ENCODE results near the gene BANK1.

The BANK1 gene

DNA sequence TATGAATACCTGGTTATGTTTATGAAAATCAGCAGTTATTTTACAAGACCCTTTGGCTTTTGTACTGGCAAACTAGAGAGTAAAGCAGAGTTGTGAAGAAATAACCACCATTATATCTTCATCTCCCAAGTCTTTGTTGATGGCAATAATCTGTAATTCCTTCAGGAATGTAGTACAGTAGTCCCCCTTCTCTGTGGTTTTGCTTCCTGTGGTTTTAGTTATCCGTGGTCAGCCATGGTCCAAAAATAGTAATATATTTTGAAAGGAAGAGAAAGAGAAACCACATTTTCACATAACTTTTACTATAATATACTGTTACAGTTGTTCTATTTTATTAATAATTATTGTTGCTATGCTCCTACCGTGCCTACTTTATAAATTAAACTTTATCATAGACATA, 27.8 kb downstream of the BANK1 start:
- DNase-seq: peak; percentile 6

DNA sequence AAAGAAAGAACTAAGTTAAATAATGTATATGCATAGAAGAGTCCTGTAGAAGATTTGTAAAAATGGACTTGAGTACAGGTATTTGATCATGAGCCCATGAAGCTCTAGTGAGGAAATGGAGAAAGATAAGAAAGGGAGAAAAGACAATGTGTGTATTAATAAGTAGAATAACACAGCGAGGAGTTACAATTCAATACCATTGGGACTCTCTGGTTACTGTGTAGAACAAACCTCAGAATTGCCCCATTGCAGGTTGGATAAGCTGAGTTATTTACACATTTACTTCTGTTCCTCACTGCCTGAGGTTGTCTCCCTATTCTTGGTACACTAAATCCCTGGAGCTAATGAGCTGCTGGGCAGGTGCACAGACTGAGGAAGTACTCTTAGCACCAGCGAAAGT, 33.3 kb downstream of the BANK1 start:
- DNase-seq: no peak

DNA sequence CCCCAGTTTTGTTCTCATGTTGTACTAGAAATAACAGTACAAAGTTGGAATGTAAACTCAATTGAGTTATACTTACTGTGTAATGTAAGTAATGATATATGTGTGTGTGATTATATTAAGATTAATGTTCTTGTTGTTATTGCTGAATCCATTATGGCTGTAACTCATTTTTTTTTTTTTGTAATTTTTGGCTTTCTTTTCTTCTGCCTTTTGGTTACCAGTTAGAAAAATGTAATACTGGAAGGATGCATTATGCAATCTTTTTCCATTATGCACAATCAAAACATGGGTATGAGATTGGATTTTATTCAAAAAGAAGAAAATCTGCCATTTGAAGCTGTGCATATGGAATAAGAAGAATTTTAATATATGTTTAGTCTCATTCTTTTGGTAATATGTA, 34.0 kb downstream of the BANK1 start:
- DNase-seq: no peak

DNA sequence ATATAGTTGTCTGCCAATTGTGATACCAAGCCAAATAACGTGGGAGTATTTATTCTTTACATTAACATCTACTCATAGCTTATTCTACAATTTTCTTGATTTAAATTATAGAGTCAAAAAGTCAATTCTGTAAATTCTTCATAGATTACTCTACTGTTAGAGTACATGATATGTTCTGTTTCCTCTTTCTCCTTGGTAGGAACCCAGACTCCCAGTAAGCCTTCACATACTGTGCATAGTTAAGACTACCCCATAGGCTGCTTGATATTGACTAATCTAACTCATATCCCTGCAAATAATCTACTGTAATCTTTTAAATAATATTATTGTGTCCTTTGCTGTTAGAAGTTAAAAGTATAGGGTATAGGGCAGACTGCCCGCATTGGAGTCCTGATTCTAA, 35.4 kb downstream of the BANK1 start:
- DNase-seq: no peak

DNA sequence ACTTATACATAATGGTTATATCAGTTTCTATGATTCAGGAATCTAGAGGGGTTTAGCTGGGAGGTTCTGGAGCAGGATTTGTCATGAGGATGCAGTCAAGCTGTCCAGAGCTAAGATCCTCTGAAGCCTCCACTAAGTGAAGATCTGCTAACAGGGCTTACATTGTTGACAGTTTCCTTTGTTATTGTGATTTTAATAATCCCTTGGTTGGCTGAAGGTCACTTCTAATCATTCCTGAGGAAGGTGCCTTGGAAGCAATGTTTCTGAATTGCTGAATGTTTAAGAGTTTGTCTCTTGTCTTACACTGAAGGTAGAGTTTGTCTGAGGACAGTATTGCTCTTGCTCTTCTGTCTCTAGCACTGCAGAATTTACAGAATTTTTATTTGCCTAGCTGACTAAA, 41.3 kb downstream of the BANK1 start:
- DNase-seq: no peak

DNA sequence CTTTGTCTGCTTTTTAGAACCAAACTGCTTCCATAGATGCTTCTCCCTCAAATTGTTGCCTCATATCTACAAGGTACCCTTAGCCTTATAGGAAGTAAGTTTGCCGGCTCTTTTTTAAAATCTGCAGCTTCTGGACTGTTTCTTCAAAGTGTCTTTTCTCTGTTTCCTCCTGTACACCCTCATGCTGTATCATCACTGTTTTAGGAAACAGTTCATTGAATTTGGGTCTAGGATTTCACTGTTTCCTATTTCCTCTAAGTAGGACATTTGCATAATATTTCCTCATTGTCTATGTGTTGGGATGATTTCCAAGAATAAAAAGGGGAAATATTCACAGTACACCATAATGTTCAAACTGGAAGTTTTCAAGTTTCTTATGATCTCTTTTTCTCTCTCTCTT, 43.0 kb downstream of the BANK1 start:
- DNase-seq: no peak

DNA sequence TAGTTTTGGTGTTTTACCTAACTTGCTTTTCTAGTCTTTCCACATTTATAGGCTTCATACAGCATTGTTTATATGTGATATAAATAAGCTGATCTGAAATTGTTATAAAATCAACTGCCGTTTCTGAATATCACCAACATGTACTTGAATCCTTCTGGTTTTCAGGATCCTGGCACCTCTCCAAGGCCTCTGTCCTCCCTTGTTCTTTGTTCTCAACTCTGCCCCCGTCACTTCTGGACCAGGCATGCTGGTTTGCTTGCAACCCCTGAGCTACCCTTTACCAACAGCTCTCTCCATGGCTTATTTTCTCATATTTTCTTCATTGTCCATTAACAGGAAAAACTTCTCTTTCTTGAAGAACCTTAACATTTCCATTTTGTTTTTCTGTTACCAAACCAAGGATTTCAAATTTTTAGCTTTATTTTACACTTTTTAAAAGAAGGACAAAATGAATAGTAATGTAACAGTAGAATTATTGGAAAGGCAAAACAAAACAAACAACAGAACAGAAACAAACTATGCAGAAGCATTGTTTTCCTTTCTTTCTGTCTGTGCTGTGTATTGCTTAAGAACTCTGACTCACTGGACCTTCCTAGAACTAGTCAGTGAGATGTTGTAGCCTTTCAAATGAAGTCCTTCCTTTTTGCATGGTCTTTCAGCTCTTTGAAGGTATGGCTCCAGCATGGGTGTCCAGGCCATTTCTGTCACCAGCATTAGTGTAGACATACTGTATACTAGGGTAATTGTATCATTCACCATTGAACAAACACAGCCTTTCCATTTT, 44.8 kb downstream of the BANK1 start:
- no peak for DNase-seq

DNA sequence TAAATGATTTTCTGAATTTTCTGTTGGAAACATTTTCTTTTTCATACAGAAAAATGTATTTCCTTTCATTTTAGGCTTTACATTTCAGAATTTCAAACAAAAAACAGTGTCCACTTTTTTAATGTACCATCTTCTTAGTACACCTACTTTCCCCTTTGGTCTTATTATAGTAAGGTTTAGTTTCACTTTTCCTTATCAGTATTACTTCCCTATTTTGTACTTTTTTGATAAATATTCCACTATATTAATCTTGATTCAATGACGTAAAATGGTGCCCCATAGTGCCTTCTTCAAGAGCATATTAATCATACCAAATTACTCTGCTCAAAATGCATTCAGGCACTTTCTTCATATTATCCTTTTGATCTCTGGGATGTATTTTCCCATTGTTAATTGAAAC, 52.5 kb downstream of the BANK1 start:
- peak; percentile 2 for DNase-seq

DNA sequence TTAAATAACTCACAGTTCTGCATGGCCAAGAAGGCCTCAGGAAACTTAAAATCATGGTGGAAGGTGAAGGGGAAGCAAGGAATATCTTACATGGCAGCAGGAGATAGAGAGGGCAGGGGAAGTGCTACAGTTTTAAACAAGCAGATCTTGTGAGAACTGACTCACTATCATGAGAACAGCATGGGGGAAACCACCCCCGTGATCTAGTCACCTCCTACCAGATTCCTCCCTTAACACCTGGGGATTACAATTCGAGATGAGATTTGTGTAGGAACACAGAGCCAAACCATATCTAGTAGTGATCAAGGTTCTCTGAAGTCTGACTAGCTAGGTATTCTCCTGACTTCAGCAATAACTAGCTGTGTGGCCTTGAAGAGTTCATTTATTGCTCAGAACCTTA, 56.0 kb downstream of the BANK1 start:
- DNase-seq: no peak

DNA sequence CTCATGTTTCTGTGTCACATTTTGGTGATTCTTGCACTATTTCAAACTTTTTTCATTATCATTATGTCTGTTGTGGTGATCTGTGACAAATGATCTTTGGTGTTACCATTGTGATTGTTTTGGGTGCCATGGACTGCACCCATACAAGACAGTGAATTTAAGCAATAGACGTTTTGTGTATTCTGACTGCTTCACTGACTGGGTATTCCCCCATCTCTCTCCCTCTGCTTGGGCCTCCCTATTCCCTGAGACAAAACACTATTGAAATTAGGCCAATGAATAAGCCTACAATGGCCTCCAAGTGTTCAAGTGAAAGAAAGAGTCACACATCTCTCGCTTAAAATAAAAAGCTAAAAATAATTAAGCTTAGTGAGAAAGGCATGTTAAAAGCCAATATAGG, 60.2 kb downstream of the BANK1 start:
- no peak for DNase-seq

DNA sequence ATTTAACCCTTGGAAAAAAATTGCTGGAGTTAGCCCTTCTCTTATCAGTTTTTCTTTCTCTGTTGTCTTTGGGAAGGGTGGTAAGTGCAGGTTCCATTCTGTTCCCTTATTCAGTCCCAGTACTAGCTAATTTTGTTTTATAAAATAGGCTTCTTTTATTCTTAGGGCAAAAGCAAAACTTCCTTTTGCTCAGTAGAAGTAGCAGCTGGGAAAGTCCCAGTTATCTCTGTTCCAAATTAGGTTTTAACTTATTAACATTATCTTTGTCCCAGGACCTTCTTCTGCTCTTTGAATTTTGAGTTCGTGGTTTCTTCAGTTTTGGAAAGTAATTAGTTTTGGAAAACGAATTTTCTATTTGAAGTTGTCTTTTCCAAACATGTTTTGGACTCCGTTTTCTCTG, 61.1 kb downstream of the BANK1 start:
- DNase-seq: no peak

DNA sequence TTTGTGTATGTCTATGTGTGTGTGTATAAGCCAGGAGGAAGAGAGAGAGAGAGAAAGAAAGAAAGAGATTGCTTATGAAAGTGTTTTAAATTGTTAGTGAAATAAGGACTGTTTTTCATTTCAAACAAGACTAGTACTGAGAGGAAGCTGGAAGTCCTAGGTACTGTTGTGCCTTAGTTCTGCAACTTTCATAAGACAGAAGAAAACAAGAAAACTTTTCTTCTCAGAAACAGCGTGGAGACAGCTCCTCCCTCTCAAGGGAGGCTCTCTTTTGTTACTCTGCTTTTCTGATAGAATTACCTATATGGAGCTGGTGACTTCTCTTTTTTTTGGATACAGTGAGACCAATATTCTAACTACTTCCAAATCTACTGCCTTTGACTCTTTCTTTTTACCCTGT, 62.5 kb downstream of the BANK1 start:
- DNase-seq: no peak

DNA sequence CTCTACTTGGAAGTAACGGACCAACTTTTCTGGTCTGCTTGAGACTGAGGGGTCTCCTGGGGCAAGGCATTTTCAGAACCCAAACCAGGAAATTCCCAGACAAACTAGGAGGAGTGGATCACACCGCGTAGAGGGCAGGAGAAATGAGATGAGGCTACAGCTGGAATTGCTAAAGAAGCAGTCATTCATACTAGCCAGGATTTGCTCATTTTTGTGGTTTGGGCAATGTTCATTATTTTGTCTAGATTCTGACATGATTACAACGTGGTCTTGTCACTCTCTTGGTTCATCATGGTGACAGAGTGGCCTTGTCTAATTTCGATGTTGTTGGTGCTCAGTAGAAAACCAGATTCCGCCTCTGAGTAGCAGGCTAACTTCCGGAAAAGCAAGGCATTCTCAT, 63.2 kb downstream of the BANK1 start:
- no peak for DNase-seq

DNA sequence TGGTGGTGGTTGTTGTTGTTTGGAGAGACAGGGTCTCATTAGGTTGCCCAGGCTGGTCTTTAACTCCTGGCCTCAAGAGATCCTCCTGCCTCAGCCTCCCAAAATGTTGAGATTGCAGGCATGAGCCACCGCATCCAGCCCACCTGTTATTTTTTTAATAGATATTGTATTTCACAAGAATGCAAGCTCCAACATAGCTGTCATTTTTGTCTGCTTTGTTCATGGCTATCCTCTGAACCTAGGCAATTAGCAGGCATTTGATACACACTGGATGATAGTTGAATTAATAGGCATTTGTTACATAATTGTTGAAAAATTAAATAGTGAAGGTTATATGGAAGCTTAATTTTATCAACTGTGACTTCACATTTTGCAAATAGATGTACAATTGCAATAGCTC, 64.7 kb downstream of the BANK1 start:
- no peak for DNase-seq

DNA sequence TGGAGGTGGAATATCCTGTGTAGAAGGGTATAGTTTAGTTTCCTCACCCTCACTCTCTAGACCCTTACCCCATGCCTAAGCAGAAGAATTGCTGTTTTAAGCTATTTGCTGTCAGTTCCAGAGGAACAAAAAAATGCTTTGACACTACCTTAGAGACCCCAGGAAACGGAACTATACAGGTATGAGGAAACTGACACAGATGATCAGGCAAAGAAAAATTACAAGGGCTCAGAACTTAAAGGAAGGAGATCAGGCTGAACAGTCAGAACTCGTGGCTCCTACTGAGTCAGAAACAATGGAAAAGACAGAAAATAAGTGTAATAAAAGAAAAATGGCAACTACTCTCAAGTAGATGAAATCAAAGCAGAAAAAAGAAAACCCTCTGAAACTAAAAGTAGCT, 65.6 kb downstream of the BANK1 start:
- DNase-seq: no peak

DNA sequence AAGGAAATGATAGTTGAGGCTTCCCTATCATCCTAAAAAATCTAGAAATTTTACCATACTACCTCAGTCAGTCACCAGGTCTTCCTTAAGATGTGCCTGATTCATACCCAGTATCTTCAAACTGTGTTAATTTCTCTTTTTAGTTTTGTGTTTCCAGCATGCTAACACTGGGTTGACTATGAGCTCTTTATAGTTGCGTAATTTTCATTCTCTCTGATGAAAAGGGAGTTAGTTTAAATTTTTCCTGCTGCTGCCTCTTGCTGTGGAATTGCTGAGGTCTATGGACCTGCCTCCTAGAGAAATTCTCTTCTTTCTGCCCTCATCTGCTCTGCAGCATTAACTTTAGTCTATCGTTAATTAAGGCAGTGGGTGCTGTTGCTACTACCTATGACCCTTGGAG, 66.6 kb downstream of the BANK1 start:
- DNase-seq: no peak

DNA sequence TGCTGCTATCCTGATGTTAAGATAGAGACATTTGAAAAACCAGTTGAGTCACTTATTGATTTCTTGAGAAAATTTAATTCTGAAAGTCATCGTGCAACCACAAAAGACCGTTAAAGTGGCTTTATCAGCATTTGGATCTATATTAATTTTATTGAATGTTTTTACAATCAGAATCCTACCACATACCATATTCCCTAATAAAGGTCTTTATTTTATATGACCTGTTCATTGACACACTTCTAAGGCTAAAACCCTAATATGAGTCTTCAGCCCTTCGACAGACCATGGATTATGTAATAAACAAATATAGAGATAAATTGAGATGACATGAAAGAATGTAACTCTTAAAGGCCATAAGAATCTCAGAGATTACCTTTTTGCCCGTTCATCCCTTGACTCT, 68.1 kb downstream of the BANK1 start:
- DNase-seq: no peak

DNA sequence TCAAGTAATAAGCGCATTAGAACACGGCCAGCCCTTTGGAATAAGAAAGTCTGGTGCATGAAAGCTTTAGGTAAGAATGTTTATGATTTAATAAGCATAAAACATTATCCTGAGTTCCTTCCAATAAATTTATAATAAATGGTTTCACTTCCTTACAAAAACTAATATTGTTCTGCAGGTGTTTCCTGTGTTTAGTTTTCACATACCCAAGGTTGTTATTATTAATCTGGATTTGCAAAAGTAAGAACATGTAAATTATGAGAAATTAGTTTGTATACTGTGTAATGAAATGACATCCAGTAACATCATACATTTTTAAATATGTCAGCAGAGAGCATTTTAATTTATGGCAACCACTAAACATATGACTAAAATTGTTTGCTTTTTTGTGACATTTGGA, 72.1 kb downstream of the BANK1 start:
- DNase-seq: no peak

DNA sequence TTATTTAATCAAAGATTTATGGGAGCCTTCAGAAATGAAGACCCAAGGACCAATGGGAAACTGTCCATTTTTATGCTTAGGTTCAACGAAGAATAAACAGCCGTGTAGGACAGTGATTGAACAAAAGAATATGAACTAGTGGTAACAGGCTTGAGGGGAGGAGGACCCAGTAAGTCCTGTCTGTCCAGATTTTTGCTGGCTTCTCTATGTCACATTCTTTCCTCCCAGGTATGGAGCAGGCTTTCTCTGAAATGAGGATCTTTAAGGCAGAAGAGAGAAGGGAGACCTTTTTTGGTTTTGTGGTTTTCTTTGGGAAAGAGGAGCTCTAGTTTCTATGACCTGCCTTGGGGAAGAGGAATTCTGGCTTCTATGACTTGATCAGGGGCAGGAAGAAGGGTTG, 74.1 kb downstream of the BANK1 start:
- DNase-seq: no peak

DNA sequence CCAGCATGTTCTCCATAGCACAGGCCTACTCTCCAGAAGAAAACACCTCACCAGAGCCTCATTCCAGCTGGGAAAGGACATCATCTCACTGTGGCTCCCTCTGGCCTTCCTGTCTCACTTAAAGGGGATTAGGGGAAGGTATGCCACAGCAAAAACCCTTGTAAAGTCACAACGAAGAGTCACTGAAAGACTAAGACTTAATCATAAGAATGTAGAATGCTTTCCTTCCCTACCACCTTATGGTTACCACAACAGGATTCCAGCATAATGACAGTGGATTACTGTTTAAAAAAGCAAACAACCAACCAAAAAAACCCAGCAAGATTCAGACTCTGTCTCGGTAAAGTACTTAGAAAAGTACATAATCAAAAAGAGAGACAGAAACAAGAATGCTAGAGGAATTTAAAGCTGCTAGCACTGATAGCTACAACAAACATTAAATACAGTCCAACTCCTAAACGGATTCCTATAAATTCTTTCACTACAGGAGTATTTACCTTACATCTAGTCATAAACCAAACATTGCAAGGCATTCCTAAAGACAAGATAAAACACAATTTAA, 75.1 kb downstream of the BANK1 start:
- no peak for DNase-seq

DNA sequence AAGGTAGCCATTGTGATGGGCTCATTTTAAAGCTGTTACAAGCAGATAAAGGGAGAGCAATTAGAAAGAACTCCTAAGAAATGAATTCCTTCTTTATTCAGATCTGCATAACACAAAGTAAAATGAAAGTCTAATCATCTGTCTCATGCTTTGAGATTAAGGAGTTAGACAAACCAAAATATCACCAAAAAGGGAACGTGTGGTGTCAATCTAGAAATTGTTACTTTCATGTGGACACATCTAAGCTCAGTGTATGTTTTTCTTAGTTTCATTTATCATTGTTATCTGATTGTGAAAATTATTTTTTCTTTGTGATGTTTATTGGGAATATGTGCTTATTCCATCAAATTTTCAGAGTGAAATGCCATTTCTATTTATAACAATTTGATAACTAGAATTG, 80.3 kb downstream of the BANK1 start:
- DNase-seq: no peak

DNA sequence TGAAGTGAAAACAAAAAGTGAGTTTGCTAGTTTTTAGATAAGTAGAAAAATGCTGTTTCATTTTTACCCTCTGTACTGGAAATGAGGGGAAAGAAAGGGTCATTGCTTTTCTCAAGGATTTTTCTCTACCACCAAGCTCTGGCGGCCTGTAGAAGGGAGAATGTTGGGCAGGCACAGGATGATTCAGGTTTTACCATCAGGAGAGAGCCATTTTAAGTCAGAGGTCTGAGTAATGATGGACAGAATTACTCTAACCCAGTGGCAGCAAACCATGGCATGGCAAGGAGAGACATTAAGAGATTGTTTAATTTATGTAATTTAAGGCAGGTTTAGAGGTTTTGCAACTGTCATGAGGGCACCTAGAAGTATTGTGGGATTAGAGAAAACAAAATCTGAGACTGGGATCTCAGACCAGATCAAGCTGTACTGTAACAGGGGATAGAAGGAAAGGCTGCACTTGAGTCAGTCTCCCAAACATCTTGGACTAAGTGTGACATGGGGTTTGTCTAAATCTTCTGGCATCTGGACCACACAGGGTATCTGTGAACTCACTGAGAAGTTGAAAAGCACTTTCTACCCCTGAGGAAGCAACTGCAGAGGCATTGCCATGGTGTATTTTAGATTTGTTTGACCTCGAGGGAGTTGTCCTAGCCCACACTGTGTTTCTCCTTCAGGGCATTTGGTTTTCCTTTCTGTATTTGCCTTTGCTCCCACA, 81.6 kb downstream of the BANK1 start:
- no peak for DNase-seq

DNA sequence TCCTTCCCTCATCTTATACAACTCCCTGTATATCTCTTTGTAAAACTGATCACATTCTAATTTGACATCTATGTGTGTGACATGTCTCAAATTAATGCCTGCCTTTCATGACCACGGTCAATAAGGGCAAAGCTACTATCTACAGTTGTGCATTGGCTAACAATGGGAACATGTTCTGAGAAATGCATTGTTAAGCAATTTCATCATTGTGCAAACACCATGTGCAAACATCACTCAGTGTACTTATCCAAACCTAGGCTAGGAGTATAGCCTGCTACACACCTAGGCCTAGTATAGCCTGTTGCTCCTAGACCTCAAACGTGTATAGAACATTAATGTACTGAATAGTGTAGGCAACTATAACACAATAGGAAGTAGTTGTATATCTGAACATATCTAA, 95.0 kb downstream of the BANK1 start:
- DNase-seq: peak; percentile 9

DNA sequence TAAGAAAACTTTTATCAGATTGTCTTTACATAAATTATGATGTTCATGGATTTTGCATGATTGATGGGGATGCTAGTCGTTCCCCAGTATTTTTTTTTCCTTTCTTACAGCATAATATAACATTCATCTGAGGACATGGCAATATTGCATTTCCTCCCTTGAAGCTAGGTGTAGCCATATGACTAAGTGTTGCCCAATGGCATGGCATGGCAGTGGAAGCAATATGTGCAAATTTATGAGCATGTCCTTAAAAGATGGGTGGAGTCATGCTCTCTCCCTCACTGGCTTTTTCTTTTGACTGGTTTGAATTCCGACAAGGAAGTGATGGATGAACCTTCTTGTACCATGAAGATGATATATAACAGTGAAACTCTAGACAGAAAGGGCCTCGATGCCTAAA, 96.3 kb downstream of the BANK1 start:
- no peak for DNase-seq

DNA sequence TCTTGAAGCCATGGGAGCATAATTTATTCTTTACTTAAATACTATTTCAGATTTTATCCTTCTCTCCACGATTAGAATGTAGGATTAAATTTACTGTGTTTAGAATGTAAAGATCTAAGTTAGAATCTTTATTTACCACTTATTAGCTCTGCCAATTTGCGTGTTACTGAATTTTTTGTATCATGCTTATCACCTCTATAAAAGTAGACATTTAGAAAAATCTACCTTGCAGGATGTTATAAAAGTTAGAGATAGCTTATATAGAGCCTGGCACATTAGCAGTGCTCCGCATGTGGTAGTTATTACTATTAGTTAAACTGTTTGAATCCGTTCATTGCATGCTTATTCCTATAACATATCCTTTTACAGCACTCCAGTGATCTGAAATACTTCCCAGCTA, 97.9 kb downstream of the BANK1 start:
- DNase-seq: no peak
